GM19240 (cell line): ENCODE data around the gene PLEKHA5.
"Not testable (repeated sequence)": the region's sequence is repeated elsewhere in the genome, so short reads cannot be mapped to it uniquely, and the experiment has no call there.

Source experiments
- DNase-seq: peaks from one replicate; pipeline ENCODE4 v3.0.0; 2011; ENCODE audit warnings: low spot score; ENCODE audit not compliant: insufficient read length

PLEKHA5 gene

DNA sequence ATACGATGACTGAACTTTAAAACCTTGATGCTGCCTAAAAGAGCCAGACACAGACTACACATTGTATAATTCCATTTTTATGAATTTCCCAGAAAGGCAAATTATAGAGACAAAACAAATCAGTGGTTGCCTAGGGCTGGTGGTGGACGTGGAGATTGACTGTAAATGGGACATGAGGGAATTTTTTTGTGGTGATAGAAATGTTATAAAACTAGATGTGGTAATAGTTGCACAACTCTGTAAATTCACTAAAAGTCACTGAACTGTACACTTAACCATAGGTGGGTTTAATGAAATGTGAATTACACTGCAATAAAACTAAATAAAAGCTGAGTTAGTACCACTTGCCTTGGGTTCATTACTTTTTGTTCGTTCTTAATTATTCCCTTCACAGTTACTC lies 72.1 kb downstream of the PLEKHA5 start:
- no peak for DNase-seq

DNA sequence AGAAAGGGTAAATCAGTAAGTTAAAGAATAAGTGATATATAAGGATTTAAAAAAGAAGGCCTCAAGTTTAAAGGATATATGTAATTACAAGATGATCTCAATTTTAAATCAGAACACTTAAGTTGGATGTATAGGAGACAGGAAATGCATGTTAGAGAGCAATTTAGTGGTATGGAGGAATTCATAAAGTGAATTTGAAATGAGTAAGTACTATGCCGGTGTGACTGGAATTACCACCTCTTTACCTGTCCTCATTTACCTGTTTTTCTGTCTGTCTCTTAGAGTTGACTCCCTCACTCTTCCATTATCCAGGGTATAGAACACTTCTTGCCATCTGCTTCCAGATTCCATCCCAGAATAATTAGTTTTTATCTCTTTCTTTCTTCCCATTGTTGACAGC lies 73.5 kb downstream of the PLEKHA5 start:
- DNase-seq, result no peak

DNA sequence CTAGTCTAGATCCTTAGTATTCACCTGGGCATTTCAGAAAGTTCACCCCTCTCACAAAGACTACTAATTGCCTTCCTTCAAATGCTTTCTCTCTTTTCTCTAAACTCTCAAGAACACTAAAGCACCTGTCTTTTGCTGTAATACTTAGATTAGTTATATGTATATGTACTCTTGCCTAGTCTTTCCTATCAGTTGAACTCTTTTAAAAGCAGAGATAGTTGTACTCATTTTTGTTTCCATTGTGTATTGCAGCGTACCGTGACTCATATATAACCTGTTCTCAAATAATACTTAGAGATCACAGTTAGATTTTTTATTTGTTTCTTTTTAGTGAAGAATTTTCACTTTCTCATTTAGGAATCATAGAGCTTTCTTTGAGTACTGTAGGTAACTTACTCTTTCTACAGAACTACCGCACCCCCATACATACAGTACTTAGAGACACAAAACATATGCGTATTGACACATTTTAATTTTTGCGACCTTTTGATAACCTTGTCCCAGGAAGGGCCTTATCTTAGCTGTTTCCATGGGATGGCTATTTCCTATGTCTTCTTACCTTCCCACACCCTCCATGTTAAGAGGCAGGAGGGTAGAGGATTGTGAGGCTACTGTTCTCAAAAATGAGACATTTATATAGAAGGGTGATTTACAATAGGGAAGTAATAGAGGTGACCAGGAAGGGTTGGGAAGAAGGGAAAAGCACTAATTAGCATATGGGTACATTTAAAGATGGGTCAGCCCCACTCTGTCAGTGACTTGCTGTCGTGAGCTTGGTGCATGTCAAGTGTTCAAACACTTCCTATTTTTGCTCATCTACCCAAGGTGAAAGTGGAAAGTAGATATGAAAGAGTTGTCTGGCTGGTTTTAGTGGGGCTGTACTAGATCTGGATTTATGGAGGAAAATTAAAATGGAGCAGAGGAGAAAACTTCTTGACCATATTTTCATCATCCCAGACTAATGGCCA lies 74.3 kb downstream of the PLEKHA5 start:
- no peak for DNase-seq

DNA sequence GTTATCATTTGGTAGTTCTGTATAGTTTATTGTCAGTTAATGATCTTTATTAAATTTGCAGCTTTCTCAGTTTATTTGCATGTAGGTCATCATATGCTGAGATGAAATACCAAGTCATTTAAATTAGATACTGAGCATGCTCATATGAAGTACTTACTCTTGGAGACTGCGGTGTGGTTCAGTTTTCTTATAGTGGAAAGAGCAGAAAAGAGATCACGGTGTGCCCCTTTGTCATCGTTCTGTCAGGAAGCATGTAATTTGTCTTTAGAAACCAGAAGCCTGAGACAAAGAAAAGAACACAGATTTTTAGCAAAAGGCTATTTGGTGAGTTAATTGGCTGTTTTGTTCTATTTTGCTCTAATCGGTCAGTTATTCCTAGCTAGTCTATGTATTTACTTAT lies 75.6 kb downstream of the PLEKHA5 start:
- no peak for DNase-seq

DNA sequence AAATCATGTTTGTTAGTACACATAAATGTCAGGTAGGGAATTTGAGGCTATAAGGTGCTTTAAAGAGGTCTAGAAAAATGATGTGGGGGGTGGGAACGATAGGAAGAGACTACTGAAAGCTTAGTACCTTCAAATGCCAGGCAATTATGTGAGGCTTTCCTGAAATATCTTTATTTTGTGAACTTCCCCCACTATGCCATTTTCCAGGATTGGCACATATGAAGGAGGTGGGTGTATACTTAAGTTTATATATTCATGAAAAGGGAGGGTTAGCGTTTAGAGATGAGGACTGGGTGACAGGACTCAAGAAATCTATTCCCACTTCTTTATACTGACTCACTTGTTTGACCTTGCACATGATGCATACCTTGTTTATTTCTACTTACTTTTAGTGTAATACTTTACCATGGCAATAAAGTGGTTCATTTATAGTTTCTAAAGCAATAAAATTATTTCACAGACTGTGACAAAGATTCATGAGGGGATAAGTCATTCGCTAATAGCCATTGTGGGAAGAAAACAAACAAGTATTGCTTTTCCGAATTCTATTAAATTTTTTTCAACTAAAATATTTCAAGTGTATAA lies 77.1 kb downstream of the PLEKHA5 start:
- DNase-seq, result no peak

DNA sequence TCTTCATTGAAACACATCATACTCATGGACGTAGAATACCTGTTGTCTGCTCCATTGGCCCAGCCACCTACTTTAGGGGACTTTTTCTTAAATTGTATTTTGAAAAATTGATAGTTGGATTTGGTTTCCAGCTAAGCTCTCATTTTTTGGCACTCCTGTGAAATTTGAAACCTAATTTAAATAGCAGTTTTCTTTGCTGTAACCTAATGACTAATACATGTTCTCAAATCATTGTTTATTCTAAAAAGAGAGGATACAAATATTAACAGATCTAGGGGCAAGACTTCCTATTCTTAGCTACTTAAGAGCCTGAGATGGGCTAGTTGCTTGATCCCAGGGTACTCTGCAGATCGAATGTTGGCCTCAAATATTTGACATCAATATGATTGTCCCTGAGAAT lies 78.9 kb downstream of the PLEKHA5 start:
- DNase-seq, result no peak

DNA sequence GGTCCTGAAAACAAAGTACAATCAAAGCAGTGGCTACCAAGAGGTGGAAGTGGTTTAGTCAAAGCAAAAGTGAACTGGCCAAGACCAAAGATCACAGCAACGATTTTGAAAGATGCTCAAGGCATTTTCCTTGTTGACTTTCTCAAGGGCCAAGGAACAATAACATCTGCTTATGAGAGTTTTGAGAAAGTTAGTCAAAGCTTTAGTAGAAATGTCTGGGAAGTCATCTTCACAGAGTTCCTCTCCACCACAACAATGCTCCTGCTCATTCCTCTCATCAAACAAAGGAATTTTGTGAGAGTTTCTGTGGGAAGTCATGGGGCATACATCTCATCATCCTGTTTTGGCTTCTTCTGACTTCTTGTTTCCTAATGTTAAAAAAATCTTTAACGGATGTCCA lies 80.1 kb downstream of the PLEKHA5 start:
- DNase-seq, result no peak

DNA sequence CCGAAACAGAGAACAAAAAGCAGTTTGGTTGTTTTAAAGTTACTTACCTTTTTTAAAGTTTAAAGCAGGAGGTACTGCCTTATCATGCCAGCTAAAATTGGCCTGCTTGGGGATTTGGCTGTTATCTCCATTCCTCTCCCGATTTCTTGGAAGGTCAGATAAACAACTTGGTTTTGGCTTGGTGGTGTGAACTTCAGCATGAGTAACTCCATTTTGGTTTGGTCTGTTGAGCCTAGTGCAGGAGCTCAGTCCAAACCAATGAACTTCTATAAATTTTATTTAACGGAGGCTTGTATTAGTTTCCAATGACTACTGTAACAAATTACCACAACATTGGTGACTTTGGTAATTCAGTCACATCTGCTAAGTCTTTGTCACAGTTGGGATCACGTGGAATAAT lies 82.3 kb downstream of the PLEKHA5 start:
- DNase-seq, result no peak

DNA sequence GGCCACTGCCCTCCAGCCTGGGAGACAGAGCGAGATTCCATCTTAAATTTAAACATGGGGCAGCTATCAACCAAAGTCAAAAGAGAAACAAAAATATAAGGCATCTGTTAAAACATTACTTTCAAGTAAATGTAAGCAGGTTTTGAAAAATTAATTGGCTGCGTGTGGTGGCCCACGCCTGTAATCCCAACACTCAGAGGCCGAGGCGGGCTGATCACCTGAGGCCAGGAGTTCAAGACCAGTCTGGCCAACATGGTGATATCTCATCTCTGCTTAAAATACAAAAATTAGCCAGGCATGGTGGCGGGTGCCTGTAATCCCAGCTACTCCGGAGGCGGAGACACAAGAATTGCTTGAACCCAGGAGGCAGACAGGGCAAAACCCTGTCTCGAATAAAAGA lies 82.7 kb downstream of the PLEKHA5 start:
- no peak for DNase-seq

DNA sequence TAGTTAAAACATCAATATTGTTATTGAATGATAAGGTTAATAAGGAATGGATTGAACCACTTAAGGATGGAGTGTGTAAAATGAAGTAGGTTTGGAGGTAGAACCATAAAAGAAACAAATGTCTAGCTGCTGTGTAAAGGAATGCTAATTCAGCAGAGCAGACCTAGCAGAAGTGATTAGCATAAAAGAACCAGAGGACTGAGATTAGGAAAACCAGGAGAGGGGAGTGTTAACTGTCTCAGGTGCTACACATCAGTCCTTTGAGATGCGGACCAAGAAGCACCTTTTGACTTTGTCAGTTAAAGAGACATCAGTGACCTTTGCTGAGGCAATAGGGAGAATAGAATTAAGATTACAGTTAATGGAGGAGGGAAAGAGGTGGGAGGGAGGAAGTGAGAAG lies 84.5 kb downstream of the PLEKHA5 start:
- no peak for DNase-seq

DNA sequence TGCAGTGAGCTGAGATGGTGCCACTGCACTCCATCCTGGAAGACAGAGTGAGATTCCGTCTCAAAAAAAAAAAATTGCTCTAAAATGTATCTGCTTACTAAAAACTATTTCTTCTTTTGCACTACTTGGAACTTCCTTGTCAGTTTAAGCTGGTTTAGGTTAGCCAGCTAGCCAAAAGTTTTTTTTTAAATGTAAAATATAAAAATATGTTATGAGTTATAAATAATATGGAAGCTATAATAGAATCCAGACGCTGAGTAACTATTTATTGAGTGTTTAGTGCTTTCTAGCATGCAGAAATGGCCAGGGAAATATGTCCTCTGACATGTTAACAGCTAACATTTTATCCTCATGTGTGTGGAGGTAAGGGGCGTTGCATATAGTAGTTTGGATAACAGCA lies 85.6 kb downstream of the PLEKHA5 start:
- DNase-seq, result no peak

DNA sequence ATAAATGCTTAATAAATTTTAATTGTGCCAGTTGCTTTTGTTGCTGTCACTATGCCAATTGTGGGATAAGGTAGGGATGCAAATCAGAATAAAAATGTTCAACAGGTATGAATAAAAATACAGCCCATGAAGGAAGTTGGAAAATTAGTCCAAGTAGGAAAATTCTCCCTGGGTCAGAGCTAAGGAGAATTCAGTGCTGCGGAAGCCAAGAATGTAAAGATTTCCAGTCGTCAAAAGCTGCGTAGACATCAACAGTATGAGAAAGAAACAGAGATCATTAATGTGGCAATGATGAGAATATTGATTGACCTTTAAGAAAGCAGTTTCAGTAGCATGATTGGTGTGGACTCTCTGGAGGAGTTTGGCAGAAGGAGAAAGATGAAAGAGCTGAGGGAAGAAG lies 87.9 kb downstream of the PLEKHA5 start:
- DNase-seq, result no peak

DNA sequence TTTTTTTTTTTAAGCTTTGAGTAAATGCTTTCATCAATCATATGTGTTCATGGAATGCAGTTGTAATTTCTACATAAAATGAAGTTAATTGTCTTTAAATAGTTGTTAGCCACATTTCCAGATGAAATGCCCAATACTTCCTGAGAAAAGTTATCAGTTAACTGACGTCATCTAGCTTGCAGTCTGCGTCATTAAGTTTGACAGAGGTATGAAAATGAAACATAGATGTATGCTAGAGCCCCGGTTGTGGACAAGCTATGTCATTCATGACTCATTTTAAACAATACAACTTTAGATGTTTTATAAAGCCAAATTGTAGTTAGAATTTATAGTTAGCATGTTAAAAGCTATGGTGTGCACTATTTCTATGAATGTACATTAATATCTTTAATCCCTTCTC lies 90.7 kb downstream of the PLEKHA5 start:
- no peak for DNase-seq

DNA sequence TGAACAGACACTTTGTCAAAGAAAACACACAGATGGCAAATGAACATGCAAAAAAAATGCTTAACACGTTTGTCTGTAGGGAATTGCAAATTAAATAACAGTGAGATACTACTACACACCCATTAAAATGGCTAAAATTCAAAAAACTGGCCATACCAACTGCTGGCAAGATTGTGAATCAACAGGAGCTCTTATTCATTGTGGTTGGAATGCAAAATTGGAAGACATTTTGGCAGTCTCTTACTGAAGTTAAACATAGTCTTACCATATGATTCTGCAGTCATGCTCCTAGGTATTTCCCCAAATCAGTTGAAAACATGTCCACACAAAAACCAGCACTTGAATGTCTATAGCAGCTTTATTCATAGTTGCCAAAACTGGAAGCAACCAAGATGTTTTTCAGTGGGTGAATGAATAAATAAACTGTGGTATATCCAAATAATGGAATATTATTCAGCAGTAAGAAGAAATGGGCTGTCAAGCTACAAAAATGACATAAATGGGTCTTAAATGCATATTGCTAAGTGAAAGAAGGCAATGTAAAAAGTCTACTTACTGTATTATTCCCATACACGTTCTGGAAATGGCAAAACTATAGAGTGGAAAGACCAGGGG lies 91.4 kb downstream of the PLEKHA5 start:
- no peak for DNase-seq

DNA sequence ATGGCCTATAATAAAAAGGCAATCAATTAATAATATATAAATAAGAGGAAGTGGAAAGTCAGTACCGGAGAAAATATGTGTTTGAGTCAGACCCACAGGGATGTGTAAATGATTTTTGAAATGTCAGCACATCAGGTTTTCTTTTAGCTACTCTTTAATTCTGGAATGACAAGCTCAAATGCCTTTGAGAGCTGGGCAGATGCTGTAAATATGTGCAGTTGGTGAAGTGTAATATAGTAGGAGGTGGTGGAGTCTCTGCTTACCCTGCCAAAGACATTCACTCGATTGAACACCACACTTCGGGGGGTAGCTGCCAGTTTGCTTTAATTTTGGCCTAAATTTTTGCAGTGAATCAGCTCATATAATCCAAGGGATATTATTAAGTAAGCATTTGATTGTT lies 93.0 kb downstream of the PLEKHA5 start:
- DNase-seq, result no peak

DNA sequence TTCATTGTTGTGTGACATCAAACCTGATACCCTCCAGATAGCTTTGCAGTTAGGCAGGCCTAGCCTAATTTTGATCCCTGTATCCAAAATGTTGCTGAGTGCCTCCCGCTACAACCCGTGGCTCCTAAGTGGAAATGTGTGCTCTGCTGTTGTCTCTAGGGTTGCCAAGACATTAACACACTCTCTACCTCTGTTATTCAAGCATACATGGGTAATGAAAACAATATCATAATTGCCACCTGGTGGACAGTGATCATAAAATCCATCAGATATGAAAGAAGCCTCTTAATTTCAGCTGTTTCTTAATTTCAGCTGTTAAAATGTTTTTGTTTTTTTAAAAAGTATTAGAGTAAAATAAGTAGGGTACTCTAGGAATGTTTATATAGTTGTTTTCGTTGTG lies 93.5 kb downstream of the PLEKHA5 start:
- DNase-seq, result no peak

DNA sequence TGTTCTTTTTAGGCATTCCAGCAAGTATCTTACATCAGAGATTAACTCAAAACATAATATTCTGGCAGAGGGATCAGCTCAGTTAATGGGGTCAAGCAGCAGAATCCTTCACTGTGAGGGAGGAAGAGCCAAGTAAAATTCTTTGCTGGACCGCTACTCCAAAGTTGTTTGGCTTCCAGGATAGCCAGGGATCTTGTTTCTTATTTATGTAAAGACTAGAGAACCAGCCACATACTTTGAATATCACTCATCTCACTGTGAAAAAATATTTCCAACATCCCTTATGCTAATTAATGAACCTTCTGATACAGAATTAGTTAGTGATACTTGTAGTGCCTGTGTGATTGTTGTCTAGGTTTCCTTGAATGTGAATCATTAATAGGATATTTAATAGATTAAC lies 94.2 kb downstream of the PLEKHA5 start:
- no peak for DNase-seq

DNA sequence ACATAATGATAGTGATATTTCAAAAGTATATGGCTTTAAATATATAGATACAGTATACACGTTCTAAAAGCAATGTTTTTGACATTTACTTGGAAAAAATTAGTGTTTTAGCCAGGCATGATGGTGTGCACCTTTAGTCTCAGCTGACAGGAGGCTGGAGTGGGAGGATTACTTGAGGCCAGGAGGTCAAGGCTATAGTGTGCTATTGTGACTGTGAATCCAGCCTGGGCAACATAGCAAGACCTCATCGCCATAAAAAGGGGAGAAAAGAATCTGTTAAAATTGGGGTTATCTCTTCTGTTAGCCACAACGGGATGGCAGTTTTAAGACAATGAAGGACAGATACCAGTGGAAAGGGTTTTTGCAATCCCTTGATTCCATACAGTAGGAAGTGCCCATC lies 95.2 kb downstream of the PLEKHA5 start:
- DNase-seq, result no peak

DNA sequence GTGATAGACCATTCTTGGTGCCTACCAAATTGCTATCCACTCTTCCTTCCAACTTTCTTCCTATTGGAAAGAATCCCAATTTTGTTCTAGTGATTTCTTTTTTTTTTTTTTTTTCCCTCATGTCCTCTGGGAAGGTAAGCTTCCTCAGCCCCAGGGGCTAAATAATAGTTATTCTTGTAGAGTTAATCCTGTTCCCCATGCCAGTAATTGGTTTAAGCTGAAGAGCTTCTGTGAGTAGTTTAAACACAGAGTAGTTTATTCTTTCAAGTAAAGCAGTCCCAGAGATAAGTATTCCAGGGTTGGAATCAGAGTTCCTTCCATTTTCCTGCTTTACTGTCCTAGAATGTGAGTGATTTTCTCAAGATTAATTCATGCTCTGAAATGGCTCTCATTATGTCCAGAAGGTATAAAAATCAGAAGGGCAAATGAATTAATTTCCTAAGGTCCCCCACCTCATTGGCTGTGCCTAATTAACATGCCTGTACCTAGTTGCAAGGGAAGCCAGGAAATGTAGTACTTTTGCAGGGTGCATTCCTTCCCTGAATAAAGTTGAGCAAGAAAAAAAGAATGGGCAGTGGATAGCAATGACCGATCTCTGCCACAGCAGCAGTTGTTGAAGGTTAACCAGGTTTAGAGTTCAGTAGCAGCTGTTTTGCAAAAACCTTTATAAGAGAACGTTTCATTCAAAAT lies 97.8 kb downstream of the PLEKHA5 start:
- DNase-seq, result no peak

DNA sequence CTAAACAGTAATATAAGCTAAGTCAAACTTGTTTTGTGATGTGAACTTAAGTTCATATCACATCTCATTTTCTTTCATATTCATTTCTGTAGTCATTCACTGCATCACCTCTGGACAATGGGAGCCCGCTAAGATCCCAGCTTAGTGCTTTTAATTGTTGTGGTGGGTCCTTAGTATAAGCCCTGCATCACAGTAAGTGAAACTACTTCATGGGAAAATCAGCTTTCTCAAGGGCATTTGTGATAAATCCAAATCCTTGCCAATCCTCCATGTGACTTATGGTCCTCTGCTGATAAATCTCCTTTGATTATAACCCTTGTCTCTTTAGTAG lies 98.3 kb downstream of the PLEKHA5 start:
- DNase-seq, result no peak

DNA sequence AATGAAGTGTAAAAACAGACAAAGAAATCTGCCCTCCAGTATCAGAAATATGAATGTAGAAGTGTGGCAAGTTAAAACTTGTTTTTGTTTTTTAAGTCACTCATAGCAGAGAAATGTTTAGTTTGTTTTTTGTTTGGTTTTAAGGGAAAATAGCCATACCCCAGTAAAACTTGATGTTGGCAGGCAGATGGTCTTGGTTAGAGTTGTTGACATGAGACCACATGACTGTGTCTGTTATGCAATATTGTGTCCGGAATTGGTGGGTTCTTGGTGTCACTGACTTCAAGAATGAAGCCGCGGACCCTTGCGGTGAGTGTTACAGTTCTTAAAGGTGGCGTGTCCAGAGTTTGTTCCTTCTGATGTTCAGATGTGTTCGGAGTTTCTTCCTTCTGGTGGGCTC lies 99.5 kb downstream of the PLEKHA5 start:
- not testable (repeated sequence) for DNase-seq

DNA sequence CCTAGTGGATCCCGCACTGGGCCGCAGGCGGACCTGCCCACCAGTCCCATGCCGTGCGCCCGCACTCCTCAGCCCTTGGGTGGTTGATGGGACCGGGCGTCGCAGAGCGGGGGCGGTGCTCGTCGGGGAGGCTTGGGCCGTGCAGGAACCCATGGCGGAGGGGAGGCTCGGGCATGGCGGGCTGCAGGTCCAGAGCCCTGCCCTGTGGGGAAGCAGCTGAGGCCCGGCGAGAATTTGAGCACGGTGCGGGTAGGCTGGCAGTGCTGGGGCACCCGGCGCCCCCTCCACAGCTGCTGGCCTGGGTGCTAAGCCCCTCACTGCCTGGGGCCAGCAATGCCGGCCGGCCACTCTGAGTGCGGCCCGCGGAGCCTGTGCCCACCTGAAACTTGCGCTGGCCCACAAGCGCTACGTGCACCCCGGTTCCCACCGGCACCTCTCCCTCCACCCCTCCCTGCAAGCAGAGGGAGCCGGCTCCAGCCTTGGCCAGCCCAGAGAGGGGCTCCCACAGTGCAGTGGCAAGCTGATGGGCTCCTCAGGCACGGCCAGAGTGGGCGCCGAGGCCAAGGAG lies 100.8 kb downstream of the PLEKHA5 start:
- no peak for DNase-seq
